GM12873 (cell line): ENCODE measurements around the gene EBI3.

ENCODE experiments used
- CTCF ChIP-seq: IDR thresholded peaks from 2 replicates; pipeline ENCODE4 v1.5.1; 2012; ENCODE audit warnings: low read depth, mild to moderate bottlenecking, moderate library complexity, low read length, control low read depth; ENCODE audit not compliant: insufficient read depth; ENCODE audit errors: missing control alignments

Gene EBI3

DNA sequence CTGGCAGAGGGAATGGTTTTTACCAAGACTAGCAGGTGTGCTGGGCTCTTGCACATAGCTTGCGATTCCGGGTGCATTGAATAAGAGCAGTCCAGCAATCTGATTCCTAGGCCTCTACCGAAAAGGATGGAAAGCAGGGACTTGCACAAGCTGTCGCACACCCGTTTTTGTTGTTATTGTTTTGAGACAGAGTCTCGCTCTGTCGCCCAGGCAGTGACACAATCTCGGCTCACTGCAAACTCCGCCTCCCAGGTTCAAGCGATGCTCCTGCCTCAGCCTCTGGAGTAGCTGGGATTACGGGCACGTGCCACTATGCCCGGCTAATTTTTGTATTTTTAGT is 5.5 kb downstream of the EBI3 start:
- TF ChIP-seq CTCF = no peak

- no peak for TF ChIP-seq CTCF
Measured at GRCh38 chr19:4238831-4239230, 9.5 kb downstream of the EBI3 start.

DNA sequence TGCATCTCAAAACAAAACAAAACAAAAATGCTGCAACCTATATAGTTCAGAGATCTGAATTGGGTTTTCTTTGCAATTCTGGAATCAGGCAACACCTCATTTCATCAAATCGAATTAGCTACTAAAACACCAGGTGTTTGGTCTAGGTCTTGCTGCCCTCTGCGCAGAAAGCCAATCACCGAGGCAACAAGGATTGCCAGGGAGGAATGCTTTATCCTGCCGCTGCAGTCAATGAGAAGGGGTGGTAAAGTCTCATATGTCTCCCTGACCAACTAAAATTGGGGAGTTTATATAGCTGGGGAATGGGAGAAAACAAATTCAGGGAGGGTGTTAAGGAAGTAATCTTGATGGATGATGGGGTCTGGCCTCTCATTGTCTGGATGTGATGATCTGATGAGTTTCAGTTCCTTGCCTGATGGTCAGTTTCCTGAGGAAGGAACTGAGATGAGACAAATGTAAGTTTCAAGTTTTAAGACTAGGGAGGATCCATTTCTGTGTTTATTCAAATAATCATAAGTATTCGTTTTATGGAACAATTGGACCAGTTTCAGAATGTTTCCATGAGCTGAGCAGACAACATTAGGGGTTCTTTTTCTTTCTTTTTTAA is 12.6 kb downstream of the EBI3 start:
- no peak for TF ChIP-seq CTCF

GRCh38 chr19:4246767-4247593 is 17.7 kb downstream of the EBI3 start, which contains the start of gene YJU2:
Gene YJU2 (plus strand): TSS chr19:4247080. CDS start chr19:4247147, 67 bp downstream.
- TF ChIP-seq CTCF = peak; percentile 42

- peak; percentile 51 for TF ChIP-seq CTCF
Measured at GRCh38 chr19:4256563-4256962, 27.2 kb downstream of the EBI3 start.

GRCh38 chr19:4257025-4257424 is 27.7 kb downstream of the EBI3 start:
- no peak for TF ChIP-seq CTCF

DNA sequence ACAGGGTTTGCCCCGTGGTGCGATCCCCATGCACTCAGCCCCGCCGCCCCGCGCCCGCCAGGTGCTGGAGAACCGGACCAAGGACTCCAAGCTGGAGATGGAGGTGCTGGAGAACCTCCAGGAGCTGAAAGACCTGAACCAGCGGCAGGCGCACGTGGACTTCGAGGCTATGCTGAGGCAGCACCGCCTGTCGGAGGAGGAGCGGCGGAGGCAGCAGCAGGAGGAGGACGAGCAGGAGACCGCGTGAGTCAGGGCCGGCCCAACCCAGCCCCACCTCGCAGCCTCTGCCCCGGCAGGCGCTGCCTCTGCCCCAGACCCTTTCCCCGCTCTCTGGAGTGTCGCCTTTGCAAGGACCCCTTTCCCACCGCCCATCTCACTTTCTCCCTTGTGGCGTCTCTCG is 28.9 kb downstream of the EBI3 start:
- no peak for TF ChIP-seq CTCF
